ENCODE data around the gene ITGAE.

Gene ITGAE

GRCh38 chr17:3690094-3690715, 110.8 kb downstream of the ITGAE start:
- H3K4me3 ChIP-seq (ENCODE audit: low read depth, low read length) = no peak overlapping the region
- TF ChIP-seq, protein P1, sequence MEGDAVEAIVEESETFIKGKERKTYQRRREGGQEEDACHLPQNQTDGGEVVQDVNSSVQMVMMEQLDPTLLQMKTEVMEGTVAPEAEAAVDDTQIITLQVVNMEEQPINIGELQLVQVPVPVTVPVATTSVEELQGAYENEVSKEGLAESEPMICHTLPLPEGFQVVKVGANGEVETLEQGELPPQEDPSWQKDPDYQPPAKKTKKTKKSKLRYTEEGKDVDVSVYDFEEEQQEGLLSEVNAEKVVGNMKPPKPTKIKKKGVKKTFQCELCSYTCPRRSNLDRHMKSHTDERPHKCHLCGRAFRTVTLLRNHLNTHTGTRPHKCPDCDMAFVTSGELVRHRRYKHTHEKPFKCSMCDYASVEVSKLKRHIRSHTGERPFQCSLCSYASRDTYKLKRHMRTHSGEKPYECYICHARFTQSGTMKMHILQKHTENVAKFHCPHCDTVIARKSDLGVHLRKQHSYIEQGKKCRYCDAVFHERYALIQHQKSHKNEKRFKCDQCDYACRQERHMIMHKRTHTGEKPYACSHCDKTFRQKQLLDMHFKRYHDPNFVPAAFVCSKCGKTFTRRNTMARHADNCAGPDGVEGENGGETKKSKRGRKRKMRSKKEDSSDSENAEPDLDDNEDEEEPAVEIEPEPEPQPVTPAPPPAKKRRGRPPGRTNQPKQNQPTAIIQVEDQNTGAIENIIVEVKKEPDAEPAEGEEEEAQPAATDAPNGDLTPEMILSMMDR (IDR thresholded peaks at IDR 0.05; ENCODE audit: low read depth, low read length) = no peak

DNA sequence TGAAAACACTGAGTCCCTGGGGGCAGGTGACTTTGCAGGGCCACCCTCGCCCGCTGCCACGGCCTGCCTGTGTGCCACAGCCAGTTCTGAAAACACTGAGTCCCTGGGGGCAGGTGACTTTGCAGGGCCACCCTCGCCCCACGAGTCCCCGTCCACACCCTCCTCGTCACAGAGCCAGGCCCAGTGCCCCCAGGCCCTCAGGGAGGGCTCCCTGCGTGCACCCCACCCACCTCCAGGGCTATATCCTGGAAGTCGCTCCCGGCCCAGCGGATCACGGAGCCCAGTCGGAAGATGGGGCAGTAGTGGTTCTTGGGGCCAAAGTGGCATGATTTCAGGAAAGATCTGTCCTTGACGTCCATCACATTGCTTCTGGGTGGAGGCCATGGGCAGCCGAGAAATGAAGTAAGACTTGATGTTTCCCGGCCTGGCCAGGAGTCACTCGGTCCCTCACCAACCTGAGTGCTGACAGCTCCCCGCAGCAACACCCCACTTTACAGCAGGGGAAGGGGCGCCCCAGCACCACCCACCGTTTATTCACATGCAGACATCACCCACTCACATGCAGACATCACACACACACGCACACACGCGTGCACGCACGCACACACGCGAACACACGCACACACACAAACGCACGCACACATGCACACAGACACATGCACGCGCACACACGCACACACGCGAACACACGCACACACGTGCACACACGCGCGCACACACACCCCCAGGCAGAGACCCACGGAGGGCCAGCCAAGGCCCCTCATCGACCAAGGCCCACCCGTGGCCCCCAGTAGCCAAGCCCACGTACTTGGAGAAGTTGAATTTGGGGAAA, 111.5 kb downstream of the ITGAE start:
- no peak overlapping the region for H3K4me3 ChIP-seq (ENCODE audit: low read depth, low read length)
- TF ChIP-seq, protein P1 (IDR thresholded peaks at IDR 0.05; ENCODE audit: low read depth, low read length) = no peak

DNA sequence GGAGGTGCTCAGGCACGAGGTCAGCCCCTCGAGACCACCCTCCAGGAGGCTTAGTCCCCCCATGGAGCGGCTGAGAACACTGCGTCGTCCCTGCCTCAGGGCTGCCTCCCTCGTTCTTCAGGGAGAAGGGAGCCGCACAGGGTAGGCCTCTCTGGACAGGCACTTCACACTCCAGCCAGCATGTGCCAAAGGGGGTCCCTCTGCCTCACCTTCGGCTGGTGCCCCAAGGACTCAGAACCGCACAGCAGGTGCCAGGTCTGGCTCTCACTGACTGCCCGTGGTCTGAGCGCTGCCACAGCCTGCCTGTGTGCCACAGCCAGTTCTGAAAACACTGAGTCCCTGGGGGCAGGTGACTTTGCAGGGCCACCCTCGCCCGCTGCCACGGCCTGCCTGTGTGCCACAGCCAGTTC, 112.1 kb downstream of the ITGAE start:
- H3K4me3 ChIP-seq (ENCODE audit: low read depth, low read length) = no peak overlapping the region
- TF ChIP-seq, protein P1 (IDR thresholded peaks at IDR 0.05; ENCODE audit: low read depth, low read length) = no peak

DNA sequence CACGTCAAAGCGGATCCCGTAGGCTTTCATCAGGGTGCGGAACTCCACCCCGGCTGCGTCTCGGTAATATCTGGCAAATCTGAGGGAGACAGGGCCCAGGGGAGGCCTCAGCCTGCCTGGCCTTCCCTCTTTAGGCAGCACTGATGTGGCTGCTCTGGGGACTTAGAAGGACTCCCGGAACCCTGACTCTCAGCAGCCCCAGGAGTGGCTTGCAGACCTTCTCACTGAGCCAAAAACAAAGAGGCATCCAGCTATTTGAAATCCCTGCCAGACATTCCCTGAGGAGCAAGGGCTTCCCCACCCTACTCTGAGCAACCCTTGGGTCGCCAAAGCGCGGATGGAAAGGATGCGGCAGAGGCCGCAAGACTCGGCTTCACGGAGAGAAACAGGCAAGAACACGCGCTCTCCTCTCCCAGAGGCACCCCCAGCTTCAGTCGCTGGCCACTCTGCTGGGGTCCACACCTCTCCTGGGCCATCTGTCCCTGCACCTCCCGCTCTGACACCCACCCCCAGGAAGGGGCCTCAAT, 112.9 kb downstream of the ITGAE start:
- TF ChIP-seq, protein P1 (IDR thresholded peaks at IDR 0.05; ENCODE audit: low read depth, low read length) = no peak

GRCh38 chr17:3685174-3685573, 115.8 kb downstream of the ITGAE start:
- TF ChIP-seq, protein P1 (IDR thresholded peaks at IDR 0.05; ENCODE audit: low read depth, low read length) = no peak
- H3K4me3 ChIP-seq (ENCODE audit: low read depth, low read length) = no peak overlapping the region

More for the DNA sequence above, 112.9 kb downstream of the ITGAE start:
- H3K4me3 ChIP-seq (ENCODE audit: low read depth, low read length) = no peak overlapping the region

DNA sequence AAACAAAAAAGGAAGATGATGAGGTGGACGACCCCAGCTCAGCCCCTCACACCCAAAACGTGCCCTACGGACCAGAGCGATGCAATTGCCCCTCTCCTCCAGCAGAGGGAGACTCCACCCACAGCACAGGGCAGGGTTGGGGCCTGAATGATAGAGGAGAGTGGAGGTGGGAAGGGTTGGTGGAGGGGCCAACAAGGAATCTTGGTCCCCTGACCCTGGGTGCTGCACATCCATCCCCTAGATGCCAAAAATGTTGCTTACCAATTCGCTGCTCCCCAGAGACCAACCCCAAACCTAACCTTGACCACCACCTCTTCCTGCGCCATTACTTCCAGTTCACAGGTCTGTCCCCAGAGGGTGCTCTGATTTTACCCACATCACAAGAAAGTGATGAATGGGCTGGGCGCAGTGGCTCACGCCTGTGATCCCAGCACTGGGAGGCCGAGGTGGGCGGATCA, 117.9 kb downstream of the ITGAE start:
- H3K4me3 ChIP-seq (ENCODE audit: low read depth, low read length) = no peak overlapping the region
- TF ChIP-seq, protein P1 (IDR thresholded peaks at IDR 0.05; ENCODE audit: low read depth, low read length) = peak; percentile 98

GRCh38 chr17:3682033-3682432, 119.0 kb downstream of the ITGAE start:
- TF ChIP-seq, protein P1 (IDR thresholded peaks at IDR 0.05; ENCODE audit: low read depth, low read length) = no peak

More at GRCh38 chr17:3682033-3682432, 119.0 kb downstream of the ITGAE start:
- no peak overlapping the region for H3K4me3 ChIP-seq (ENCODE audit: low read depth, low read length)

Data from WI38 (cell line).